ENCODE results near the gene VIM.

VIM gene

GRCh38 chr10:17200001-17200911, 27.8 kb upstream of the VIM start:
- peak overlapping the region; percentile 83 for H3K4me2 ChIP-seq (ENCODE audit: low read depth, low read length, poor library complexity, severe bottlenecking)
- H3K9ac ChIP-seq (ENCODE audit: low read depth, low read length, poor library complexity, severe bottlenecking) = peak overlapping the region; percentile 71
- no peaks in the 10 kb centered on the region; the same call in 1 of the 2 replicates for H3F3A ChIP-seq (ENCODE audit: low read depth)
- H4K20me1 ChIP-seq (ENCODE audit: insufficient read depth, low read length, poor library complexity, severe bottlenecking) = no peaks in the 10 kb centered on the region
- H3K9me3 ChIP-seq (ENCODE audit: insufficient read depth, low read depth, low read length) = no peaks in the 10 kb centered on the region
- H3K27me3 ChIP-seq (ENCODE audit: insufficient read depth, low read length, poor library complexity, severe bottlenecking) = no peaks in the 10 kb centered on the region
- no peaks in the 10 kb centered on the region for H3K9me2 ChIP-seq (replicated peaks; ENCODE audit: low read depth, low read length)
- peak overlapping the region; percentile 92 for H3K4me3 ChIP-seq (ENCODE audit: low read length, poor library complexity, severe bottlenecking)
- H3K79me2 ChIP-seq (ENCODE audit: insufficient read depth, low read length) = peaks cover 29% of the 10 kb centered on the region
- no peak overlapping the region for H2AFZ ChIP-seq (ENCODE audit: low read length)
- TF ChIP-seq EZH2phosphoT487 (IDR thresholded peaks at IDR 0.05; ENCODE audit: borderline replicate concordance) (no peak), CTCF (conservative IDR thresholded peaks at IDR 0.05; ENCODE audit: low read length) (no peak; the same call in 1 of the 2 replicates)
- no peaks in the 10 kb centered on the region for H3K36me3 ChIP-seq (ENCODE audit: insufficient read depth, low read length)
- H3K4me1 ChIP-seq (ENCODE audit: insufficient read depth, low read length, poor library complexity, severe bottlenecking) = peaks cover 31% of the 10 kb centered on the region

- Histone ChIP-seq H3K9ac (ENCODE audit: low read depth, low read length, poor library complexity, severe bottlenecking) (peak within 1 kb of the TSS; percentile 71), H3K4me2 (ENCODE audit: low read depth, low read length, poor library complexity, severe bottlenecking) (peak within 1 kb of the TSS; percentile 83), H4K20me1 (ENCODE audit: insufficient read depth, low read length, poor library complexity, severe bottlenecking) (no peaks in the 10 kb centered on the region), H3K36me3 (ENCODE audit: insufficient read depth, low read length) (no peaks in the 10 kb centered on the region), H3K9me3 (ENCODE audit: insufficient read depth, low read depth, low read length) (no peaks in the 10 kb centered on the region), H3K27me3 (ENCODE audit: insufficient read depth, low read length, poor library complexity, severe bottlenecking) (no peaks in the 10 kb centered on the region), H2AFZ (ENCODE audit: low read length) (peak within 1 kb of the TSS; percentile 94), H3F3A (ENCODE audit: low read depth) (peaks cover under 1% of the 10 kb centered on the region; the same call in 1 of the 2 replicates), H3K4me3 (ENCODE audit: low read length, poor library complexity, severe bottlenecking) (peak within 1 kb of the TSS; percentile 92), H3K9me2 (replicated peaks; ENCODE audit: low read depth, low read length) (no peaks in the 10 kb centered on the region), H3K4me1 (ENCODE audit: insufficient read depth, low read length, poor library complexity, severe bottlenecking) (peaks cover 37% of the 10 kb centered on the region), H3K79me2 (ENCODE audit: insufficient read depth, low read length) (peaks cover 26% of the 10 kb centered on the region)
- TF ChIP-seq EZH2phosphoT487 (IDR thresholded peaks at IDR 0.05; ENCODE audit: borderline replicate concordance) (no peak), CTCF (conservative IDR thresholded peaks at IDR 0.05; ENCODE audit: low read length) (no peak; the same call in 1 of the 2 replicates)
These were observed 26.9 kb upstream of the VIM start, which contains the start of gene TRDMT1 for GRCh38 chr10:17200912-17201793. Gene TRDMT1 (minus strand): TSS chr10:17201672. CDS start chr10:17201634, 38 bp downstream.

- H3K9me2 ChIP-seq (replicated peaks; ENCODE audit: low read depth, low read length) = no peaks in the 10 kb centered on the region
- TF ChIP-seq CTCF (conservative IDR thresholded peaks at IDR 0.05; ENCODE audit: low read length) (no peak), EZH2phosphoT487 (IDR thresholded peaks at IDR 0.05; ENCODE audit: borderline replicate concordance) (no peak)
- peak overlapping the region; percentile 92 for H3K4me3 ChIP-seq (ENCODE audit: low read length, poor library complexity, severe bottlenecking)
- peak overlapping the region; percentile 71 for H3K9ac ChIP-seq (ENCODE audit: low read depth, low read length, poor library complexity, severe bottlenecking)
- no peaks in the 10 kb centered on the region for H3K9me3 ChIP-seq (ENCODE audit: insufficient read depth, low read depth, low read length)
- H3K36me3 ChIP-seq (ENCODE audit: insufficient read depth, low read length) = no peaks in the 10 kb centered on the region
- H2AFZ ChIP-seq (ENCODE audit: low read length) = peak overlapping the region; percentile 94
- peak overlapping the region; percentile 83 for H3K4me2 ChIP-seq (ENCODE audit: low read depth, low read length, poor library complexity, severe bottlenecking)
- H3K4me1 ChIP-seq (ENCODE audit: insufficient read depth, low read length, poor library complexity, severe bottlenecking) = peaks cover 38% of the 10 kb centered on the region
- H3K79me2 ChIP-seq (ENCODE audit: insufficient read depth, low read length) = peaks cover 21% of the 10 kb centered on the region
- H3K27me3 ChIP-seq (ENCODE audit: insufficient read depth, low read length, poor library complexity, severe bottlenecking) = no peaks in the 10 kb centered on the region
- peaks cover 3% of the 10 kb centered on the region; the same call in 1 of the 2 replicates for H3F3A ChIP-seq (ENCODE audit: low read depth)
- H4K20me1 ChIP-seq (ENCODE audit: insufficient read depth, low read length, poor library complexity, severe bottlenecking) = no peaks in the 10 kb centered on the region
These were observed 26.3 kb upstream of the VIM start for GRCh38 chr10:17201794-17202116.

All from Loucy (cell line).